ENCODE results near the gene PGAP3.
A peak's percentile ranks its signal among the peaks of the same experiment; 100 is the strongest.
"Not testable (repeated sequence)": the region's sequence is repeated elsewhere in the genome, so short reads cannot be mapped to it uniquely, and the experiment has no call there.

The PGAP3 gene

DNA sequence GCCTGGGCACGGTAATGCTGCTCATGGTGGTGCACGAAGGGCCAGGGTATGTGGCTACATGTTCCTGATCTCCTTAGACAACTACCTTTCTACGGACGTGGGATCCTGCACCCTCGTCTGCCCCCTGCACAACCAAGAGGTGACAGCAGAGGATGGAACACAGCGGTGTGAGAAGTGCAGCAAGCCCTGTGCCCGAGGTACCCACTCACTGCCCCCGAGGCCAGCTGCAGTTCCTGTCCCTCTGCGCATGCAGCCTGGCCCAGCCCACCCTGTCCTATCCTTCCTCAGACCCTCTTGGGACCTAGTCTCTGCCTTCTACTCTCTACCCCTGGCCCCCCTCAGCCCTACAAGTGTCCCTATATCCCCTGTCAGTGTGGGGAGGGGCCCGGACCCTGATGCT lies 24.0 kb upstream of the PGAP3 start:
- Histone ChIP-seq H3K4me1 (ENCODE audit: control insufficient read depth, insufficient read depth, low read length) (no peaks in the 10 kb centered on the region), H3K27me3 (ENCODE audit: control insufficient read depth, insufficient read depth, low read length) (no peaks in the 10 kb centered on the region), H3K27ac (ENCODE audit: low read depth, low read length) (no peak overlapping the region), H3K9ac (ENCODE audit: low read depth, low read length) (no peak overlapping the region), H3K36me3 (ENCODE audit: control insufficient read depth, insufficient read depth, low read length) (peaks cover 97% of the 10 kb centered on the region), H3K4me3 (ENCODE audit: low read depth, low read length) (no peak overlapping the region), H3K9me3 (ENCODE audit: control insufficient read depth, insufficient read depth, low read length) (no peaks in the 10 kb centered on the region)

- H3K4me3 ChIP-seq (ENCODE audit: low read depth, low read length); H3K27ac ChIP-seq (ENCODE audit: low read depth, low read length); H3K27me3 ChIP-seq (ENCODE audit: control insufficient read depth, insufficient read depth, low read length); H3K9me3 ChIP-seq (ENCODE audit: control insufficient read depth, insufficient read depth, low read length); H3K9ac ChIP-seq (ENCODE audit: low read depth, low read length); H3K4me1 ChIP-seq (ENCODE audit: control insufficient read depth, insufficient read depth, low read length): not testable (repeated sequence)
- peaks cover 95% of the 10 kb centered on the region for H3K36me3 ChIP-seq (ENCODE audit: control insufficient read depth, insufficient read depth, low read length)
These were observed 23.2 kb upstream of the PGAP3 start for GRCh38 chr17:39711071-39711470.

GRCh38 chr17:39709998-39710964 lies 22.4 kb upstream of the PGAP3 start:
- Histone ChIP-seq H3K9me3 (ENCODE audit: control insufficient read depth, insufficient read depth, low read length) (no peaks in the 10 kb centered on the region), H3K9ac (ENCODE audit: low read depth, low read length) (no peak overlapping the region), H3K27ac (ENCODE audit: low read depth, low read length) (no peak overlapping the region), H3K36me3 (ENCODE audit: control insufficient read depth, insufficient read depth, low read length) (peaks cover 87% of the 10 kb centered on the region), H3K27me3 (ENCODE audit: control insufficient read depth, insufficient read depth, low read length) (no peaks in the 10 kb centered on the region), H3K4me1 (ENCODE audit: control insufficient read depth, insufficient read depth, low read length) (peaks cover 10% of the 10 kb centered on the region), H3K4me3 (ENCODE audit: low read depth, low read length) (no peak overlapping the region)

DNA sequence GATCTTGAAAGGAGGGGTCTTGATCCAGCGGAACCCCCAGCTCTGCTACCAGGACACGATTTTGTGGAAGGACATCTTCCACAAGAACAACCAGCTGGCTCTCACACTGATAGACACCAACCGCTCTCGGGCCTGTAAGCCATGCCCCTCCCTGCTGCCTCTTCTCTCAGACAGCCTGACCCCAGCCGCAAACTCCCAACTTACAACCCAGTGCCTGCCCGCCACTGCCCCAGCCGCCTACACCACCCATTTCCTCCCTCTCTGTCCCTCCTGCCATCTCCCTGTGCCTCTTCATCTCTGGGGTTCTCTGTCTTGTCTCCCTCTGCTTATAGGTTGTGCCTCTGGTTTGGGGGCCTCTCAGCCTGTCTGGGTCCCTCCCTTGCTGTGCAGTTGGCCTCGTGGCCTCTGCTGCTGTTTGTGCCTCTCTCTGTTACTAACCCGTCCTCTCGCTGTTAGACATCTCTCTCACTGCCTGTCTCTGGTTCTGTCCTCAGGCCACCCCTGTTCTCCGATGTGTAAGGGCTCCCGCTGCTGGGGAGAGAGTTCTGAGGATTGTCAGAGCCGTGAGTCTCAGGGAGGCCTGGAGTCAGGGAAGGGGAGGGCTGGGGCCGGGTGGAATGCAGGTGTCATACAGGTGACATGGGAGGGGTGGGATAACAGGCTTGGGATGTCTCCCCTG lies 21.6 kb upstream of the PGAP3 start:
- H3K27me3 ChIP-seq (ENCODE audit: control insufficient read depth, insufficient read depth, low read length) = no peaks in the 10 kb centered on the region
- no peak overlapping the region for H3K27ac ChIP-seq (ENCODE audit: low read depth, low read length)
- H3K36me3 ChIP-seq (ENCODE audit: control insufficient read depth, insufficient read depth, low read length) = peaks cover 79% of the 10 kb centered on the region
- H3K4me1 ChIP-seq (ENCODE audit: control insufficient read depth, insufficient read depth, low read length) = peaks cover 18% of the 10 kb centered on the region
- H3K9me3 ChIP-seq (ENCODE audit: control insufficient read depth, insufficient read depth, low read length) = no peaks in the 10 kb centered on the region
- no peak overlapping the region for H3K9ac ChIP-seq (ENCODE audit: low read depth, low read length)
- no peak overlapping the region for H3K4me3 ChIP-seq (ENCODE audit: low read depth, low read length)

GRCh38 chr17:39706921-39707337 lies 19.1 kb upstream of the PGAP3 start:
- no peak overlapping the region for H3K4me3 ChIP-seq (ENCODE audit: low read depth, low read length)
- H3K27me3 ChIP-seq (ENCODE audit: control insufficient read depth, insufficient read depth, low read length) = no peaks in the 10 kb centered on the region
- no peaks in the 10 kb centered on the region for H3K9me3 ChIP-seq (ENCODE audit: control insufficient read depth, insufficient read depth, low read length)
- H3K9ac ChIP-seq (ENCODE audit: low read depth, low read length) = no peak overlapping the region
- H3K4me1 ChIP-seq (ENCODE audit: control insufficient read depth, insufficient read depth, low read length) = peaks cover 43% of the 10 kb centered on the region
- no peak overlapping the region for H3K27ac ChIP-seq (ENCODE audit: low read depth, low read length)
- H3K36me3 ChIP-seq (ENCODE audit: control insufficient read depth, insufficient read depth, low read length) = peaks cover 73% of the 10 kb centered on the region

DNA sequence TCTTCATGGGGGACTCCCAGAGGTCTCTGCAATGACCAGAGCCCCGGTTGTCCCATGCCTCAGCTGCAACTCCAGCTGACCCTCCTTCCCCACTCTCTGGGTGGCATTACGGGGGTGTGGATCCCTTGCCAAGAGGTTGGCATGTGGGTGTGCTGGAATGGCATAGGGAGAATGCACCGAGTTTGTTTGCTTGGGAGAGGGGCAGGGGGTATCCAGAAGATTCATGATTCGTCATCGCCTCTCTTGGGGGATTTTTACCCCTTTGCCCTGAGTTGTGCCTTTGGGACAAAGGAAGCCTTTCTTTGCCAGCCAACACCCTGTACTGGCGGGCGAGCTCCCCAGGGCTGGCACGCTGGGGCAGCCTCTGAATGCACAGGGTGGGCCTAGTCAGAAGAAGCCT lies 18.5 kb upstream of the PGAP3 start:
- no peaks in the 10 kb centered on the region for H3K27me3 ChIP-seq (ENCODE audit: control insufficient read depth, insufficient read depth, low read length)
- H3K4me1 ChIP-seq (ENCODE audit: control insufficient read depth, insufficient read depth, low read length) = peaks cover 49% of the 10 kb centered on the region
- H3K4me3 ChIP-seq (ENCODE audit: low read depth, low read length) = no peak overlapping the region
- H3K27ac ChIP-seq (ENCODE audit: low read depth, low read length) = no peak overlapping the region
- H3K9me3 ChIP-seq (ENCODE audit: control insufficient read depth, insufficient read depth, low read length) = no peaks in the 10 kb centered on the region
- no peak overlapping the region; the same call in 1 of the 2 replicates for H3K9ac ChIP-seq (ENCODE audit: low read depth, low read length)
- H3K36me3 ChIP-seq (ENCODE audit: control insufficient read depth, insufficient read depth, low read length) = peaks cover 68% of the 10 kb centered on the region

DNA sequence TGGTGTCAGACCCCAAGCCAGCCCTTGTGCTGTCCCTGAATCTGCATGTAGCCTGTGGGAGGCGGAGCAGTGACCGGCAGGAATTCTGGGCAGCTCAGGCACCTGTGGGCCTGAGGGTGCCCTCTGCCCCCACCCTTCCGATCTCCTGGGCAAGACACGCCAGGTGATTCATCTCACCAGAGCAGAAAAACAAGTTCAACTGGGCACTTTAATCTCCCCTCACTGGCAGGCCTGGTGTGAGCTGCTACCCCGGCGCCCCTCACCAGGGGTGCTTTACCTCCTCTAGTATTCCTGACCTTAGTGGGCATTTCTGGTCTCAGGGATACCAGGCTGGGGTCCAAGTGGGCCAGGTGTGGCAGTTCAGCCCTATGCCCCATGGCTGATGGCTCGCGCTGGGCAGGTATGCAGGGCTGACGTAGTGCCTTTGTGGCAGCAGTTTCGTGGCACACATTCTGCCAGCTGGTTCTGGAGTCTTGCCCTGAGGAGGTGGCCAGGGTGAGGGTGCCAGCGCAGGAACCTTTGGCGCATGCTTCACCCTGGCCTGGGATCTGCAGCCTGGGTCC lies 18.0 kb upstream of the PGAP3 start:
- H3K4me3 ChIP-seq (ENCODE audit: low read depth, low read length) = no peak overlapping the region
- peaks cover 51% of the 10 kb centered on the region for H3K4me1 ChIP-seq (ENCODE audit: control insufficient read depth, insufficient read depth, low read length)
- no peaks in the 10 kb centered on the region for H3K9me3 ChIP-seq (ENCODE audit: control insufficient read depth, insufficient read depth, low read length)
- peaks cover 63% of the 10 kb centered on the region for H3K36me3 ChIP-seq (ENCODE audit: control insufficient read depth, insufficient read depth, low read length)
- H3K27me3 ChIP-seq (ENCODE audit: control insufficient read depth, insufficient read depth, low read length) = no peaks in the 10 kb centered on the region
- no peak overlapping the region; the same call in 1 of the 2 replicates for H3K9ac ChIP-seq (ENCODE audit: low read depth, low read length)
- H3K27ac ChIP-seq (ENCODE audit: low read depth, low read length) = peak overlapping the region; percentile 76

DNA sequence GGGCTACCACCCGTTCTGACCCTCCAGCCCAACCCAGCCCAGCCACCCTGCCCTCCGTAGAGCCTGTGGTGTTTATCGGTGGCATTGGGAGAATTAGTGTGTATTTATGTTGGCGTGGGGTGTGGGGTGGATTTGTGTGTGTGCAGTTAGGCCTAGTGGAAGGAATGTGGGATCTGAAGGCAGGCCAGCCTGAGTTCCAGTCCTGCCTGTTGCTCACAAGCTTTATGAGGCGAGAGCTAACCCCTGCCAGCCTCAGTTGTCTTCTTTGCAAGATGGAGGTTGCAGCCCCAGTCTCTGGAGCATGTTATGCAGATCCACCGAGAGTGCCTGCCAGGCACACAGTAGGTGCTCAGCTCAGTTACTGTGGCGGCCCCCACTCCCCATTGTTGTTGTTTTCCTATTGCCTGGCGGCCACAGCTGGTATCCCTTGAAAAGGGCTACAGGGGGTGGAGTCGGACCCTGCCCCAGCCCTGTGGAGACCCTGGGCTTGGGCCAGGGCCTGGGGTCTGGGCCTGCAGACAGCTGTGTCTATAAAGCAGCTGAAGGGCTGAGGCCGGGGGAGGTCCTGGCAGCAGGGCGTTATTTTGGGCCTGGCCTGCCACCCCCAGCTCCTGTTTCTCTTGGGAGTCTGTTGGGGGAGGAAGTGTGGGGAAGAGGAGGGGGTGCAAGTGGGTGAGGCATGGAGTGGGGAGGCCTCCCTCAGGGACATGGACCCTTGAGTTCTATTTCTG lies 17.1 kb upstream of the PGAP3 start:
- no peaks in the 10 kb centered on the region for H3K27me3 ChIP-seq (ENCODE audit: control insufficient read depth, insufficient read depth, low read length)
- no peak overlapping the region for H3K9ac ChIP-seq (ENCODE audit: low read depth, low read length)
- no peaks in the 10 kb centered on the region for H3K9me3 ChIP-seq (ENCODE audit: control insufficient read depth, insufficient read depth, low read length)
- peak overlapping the region; percentile 76 for H3K27ac ChIP-seq (ENCODE audit: low read depth, low read length)
- peaks cover 51% of the 10 kb centered on the region for H3K4me1 ChIP-seq (ENCODE audit: control insufficient read depth, insufficient read depth, low read length)
- peaks cover 54% of the 10 kb centered on the region for H3K36me3 ChIP-seq (ENCODE audit: control insufficient read depth, insufficient read depth, low read length)
- H3K4me3 ChIP-seq (ENCODE audit: low read depth, low read length) = peak overlapping the region; percentile 17; the same call in 1 of the 2 replicates

DNA sequence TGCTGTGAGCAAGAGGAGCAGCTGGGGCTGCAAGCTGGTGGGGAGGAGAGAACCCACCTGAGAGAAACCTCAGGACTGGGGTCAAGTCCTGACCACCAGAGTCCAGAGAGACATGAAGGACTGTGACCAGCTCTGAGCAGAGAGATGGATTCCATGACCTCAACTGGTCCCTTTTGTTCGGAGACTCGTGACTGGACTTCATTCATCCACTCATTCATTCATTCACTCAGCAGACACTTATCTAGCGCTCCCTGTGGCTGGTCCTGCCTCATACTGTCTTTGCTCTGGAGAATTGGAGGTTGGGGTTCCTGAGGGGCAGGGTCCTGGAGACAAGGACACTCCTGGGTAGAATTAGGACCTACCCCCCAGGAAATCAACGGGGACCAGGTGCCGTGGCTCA lies 16.1 kb upstream of the PGAP3 start:
- H3K4me3 ChIP-seq (ENCODE audit: low read depth, low read length) = no peak overlapping the region; the same call in 1 of the 2 replicates
- H3K27ac ChIP-seq (ENCODE audit: low read depth, low read length) = peak overlapping the region; percentile 68
- H3K4me1 ChIP-seq (ENCODE audit: control insufficient read depth, insufficient read depth, low read length) = peaks cover 58% of the 10 kb centered on the region
- no peaks in the 10 kb centered on the region for H3K27me3 ChIP-seq (ENCODE audit: control insufficient read depth, insufficient read depth, low read length)
- no peaks in the 10 kb centered on the region for H3K9me3 ChIP-seq (ENCODE audit: control insufficient read depth, insufficient read depth, low read length)
- H3K9ac ChIP-seq (ENCODE audit: low read depth, low read length) = no peak overlapping the region
- peaks cover 44% of the 10 kb centered on the region for H3K36me3 ChIP-seq (ENCODE audit: control insufficient read depth, insufficient read depth, low read length)

DNA sequence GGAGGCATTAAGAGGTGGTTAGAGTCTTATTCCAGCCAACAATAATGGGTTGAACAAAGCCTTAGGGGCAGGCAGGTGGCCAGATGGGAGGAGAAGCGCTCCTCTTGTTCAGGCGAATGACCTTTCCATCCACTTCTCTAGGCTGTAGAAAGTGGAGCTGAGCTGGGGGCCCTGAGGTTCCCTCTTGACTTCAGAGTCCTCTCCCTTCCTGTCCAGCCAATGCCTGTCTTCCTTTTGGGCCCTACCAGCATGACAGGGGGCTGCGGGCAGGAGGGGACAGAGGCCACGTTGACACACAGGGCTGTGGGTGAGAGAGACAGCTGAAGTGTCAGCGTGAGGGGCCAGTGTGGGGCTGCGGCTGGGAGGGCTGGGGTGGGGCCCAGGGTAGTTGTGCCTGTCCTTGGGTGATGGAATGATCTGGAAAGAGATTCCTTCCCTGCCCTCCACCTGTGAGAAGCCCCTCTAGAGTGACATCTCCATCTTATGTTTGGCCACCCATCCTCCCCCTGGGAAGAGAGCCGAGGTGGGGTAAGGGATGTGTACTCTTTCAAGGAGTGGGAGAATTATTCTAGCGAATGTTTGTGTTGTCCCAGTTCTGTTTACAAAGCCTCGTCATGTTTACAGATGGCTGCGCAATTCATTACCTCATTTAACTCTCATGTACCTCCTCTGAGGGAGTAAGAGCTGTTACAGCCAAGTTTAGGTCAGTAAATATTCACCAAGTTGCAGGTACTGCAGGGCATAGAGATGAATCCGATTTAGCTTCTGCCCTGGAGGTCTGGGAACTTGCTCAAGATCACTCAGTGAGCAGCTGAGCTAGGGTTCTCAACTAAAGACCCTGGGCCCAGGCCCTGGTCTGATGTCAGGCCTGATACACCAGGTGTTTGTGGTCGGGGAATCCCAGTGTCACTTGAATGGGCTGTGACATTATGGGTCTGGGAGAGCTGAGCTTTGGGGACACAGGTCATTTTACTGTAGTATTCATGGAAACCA lies 15.3 kb upstream of the PGAP3 start:
- H3K9ac ChIP-seq (ENCODE audit: low read depth, low read length) = no peak overlapping the region
- peak overlapping the region; percentile 80 for H3K4me3 ChIP-seq (ENCODE audit: low read depth, low read length)

More for the DNA sequence above, 15.3 kb upstream of the PGAP3 start:
- Histone ChIP-seq H3K4me1 (ENCODE audit: control insufficient read depth, insufficient read depth, low read length) (peaks cover 63% of the 10 kb centered on the region), H3K27ac (ENCODE audit: low read depth, low read length) (peak overlapping the region; percentile 68), H3K27me3 (ENCODE audit: control insufficient read depth, insufficient read depth, low read length) (no peaks in the 10 kb centered on the region), H3K9me3 (ENCODE audit: control insufficient read depth, insufficient read depth, low read length) (no peaks in the 10 kb centered on the region), H3K36me3 (ENCODE audit: control insufficient read depth, insufficient read depth, low read length) (peaks cover 36% of the 10 kb centered on the region)
